GM23248 (cell line): ENCODE measurements around the gene ATP2B2.

Experiments
- EZH2 ChIP-seq: fragments of 200-600 bp; sonication (generic); IDR thresholded peaks from 2 replicates; pipeline ENCODE4 v1.6.1; 2018; ENCODE audit warnings: antibody characterized with exemption, mild to moderate bottlenecking; ENCODE audit not compliant: insufficient read depth, poor library complexity, severe bottlenecking
- EZH2phosphoT487 ChIP-seq: fragments of 200-600 bp; sonication (generic); IDR thresholded peaks from 2 replicates; pipeline ENCODE4 v1.6.1; 2018; ENCODE audit warnings: antibody characterized with exemption, moderate library complexity, mild to moderate bottlenecking, low read depth; ENCODE audit not compliant: insufficient read depth

DNA sequence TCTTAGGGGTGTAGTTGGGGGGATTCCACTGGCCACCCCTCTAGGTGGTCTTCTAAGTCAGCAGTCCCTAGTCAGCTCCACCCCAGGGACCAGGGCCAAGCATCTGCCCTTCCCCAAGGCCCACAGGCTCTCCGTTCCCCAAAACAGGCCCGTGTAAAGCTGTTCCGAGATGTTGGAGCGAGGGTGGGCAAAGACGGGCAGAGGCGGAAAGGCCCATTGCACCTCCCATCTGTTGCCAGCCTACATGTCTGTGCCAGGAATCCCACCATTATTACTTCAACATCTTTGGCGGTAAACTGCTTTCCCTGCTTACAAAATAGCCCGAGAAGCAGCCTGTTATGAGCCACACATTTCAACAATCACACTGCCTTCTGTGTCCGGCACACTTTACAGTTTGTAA, 1.9 kb upstream of the ATP2B2 start:
- TF ChIP-seq EZH2: no peak
- TF ChIP-seq EZH2phosphoT487: no peak
